Natural killer cell (primary cell): ENCODE measurements around the gene MYO1D. TPM values are rescaled to one million over a fixed set of nuclear protein-coding genes. Genes with fewer than 3 reads are reported as not detected.

Experiments used
- ATAC-seq, 3 donors: fragments of 150-1000 bp in 2 of 3; fragments of 200-7000 bp in 1 of 3; cut with Tn5 transposase; 1 replicate in 1 of 3; 2 replicates in 2 of 3; pipeline ENCODE4 v1.10.0; 2021; ENCODE audit warnings: mild to moderate bottlenecking in 2 of 3, moderate library complexity in 2 of 3
- DNase-seq, 2 donors: peaks; one replicate each; pipeline versions ENCODE4 v3.0.0 to v3.0.0-alpha.2; 2013 to 2021; ENCODE audit warnings: mixed read lengths in 1 of 2
- H3K27ac ChIP-seq: one replicate; pipeline ENCODE4 v1.5.1; 2013; ENCODE audit warnings: mild to moderate bottlenecking, low read length
- H3K27me3 ChIP-seq: one replicate; pipeline ENCODE4 v1.6.1; 2013; ENCODE audit warnings: low read length; ENCODE audit not compliant: control insufficient read depth, insufficient read depth
- H3K36me3 ChIP-seq: one replicate; pipeline ENCODE4 v1.6.1; 2013; ENCODE audit warnings: low read length; ENCODE audit not compliant: control insufficient read depth, insufficient read depth
- H3K4me1 ChIP-seq: one replicate; pipeline ENCODE4 v1.6.1; 2013; ENCODE audit warnings: low read length; ENCODE audit not compliant: control insufficient read depth, insufficient read depth
- H3K4me3 ChIP-seq: one replicate; pipeline ENCODE4 v1.5.1; 2013; ENCODE audit warnings: low read length
- H3K9me3 ChIP-seq: one replicate; pipeline ENCODE4 v1.6.1; 2013; ENCODE audit warnings: low read length; ENCODE audit not compliant: control insufficient read depth, insufficient read depth
- H3K27ac Mint-ChIP-seq, 2 donors: one replicate each; pipeline ENCODE4 v1.8.0; 2022; ENCODE audit warnings: mild to moderate bottlenecking in 2 of 2, mixed read lengths in 2 of 2, moderate library complexity in 1 of 2
- H3K27me3 Mint-ChIP-seq, 2 donors: one replicate each; pipeline ENCODE4 v1.8.0; 2022; ENCODE audit warnings: low read depth in 2 of 2, mixed read lengths in 2 of 2
- H3K36me3 Mint-ChIP-seq: one replicate; pipeline ENCODE4 v1.8.0; 2022; ENCODE audit warnings: mixed read lengths
- H3K4me1 Mint-ChIP-seq, 2 donors: one replicate each; pipeline ENCODE4 v1.8.0; 2022; ENCODE audit warnings: mixed read lengths in 2 of 2
- H3K4me3 Mint-ChIP-seq: one replicate; pipeline ENCODE4 v1.8.0; 2022; ENCODE audit warnings: mild to moderate bottlenecking, moderate library complexity, mixed read lengths
- H3K9me3 Mint-ChIP-seq, 2 donors: one replicate each; pipeline ENCODE4 v1.8.0; 2022; ENCODE audit warnings: mixed read lengths in 2 of 2
- WGBS: methylation state at CpG from one replicate; pipeline ENCODE4 v1.1.7; 2013; ENCODE audit warnings: missing lambda C conversion rate; ENCODE audit not compliant: insufficient coverage; 5-methylcytosine and 5-hydroxymethylcytosine counted together
- intact Hi-C: fragments of 100-400 bp; cut with micrococcal nuclease; formaldehyde crosslinking; loops from one replicate; pipeline ENCODE4 v1.14.2; 2022
- total RNA-seq, 4 donors: library from RNA; stranded (reverse); fragments of 120-200 nt in 1 of 4; gene quantifications; one replicate each; pipeline versions ENCODE4 v1.2.3 to v1.2.4, GENCODE V29; 2013 to 2022
- TF ChIP-seq, protein P1 (sequence below): fragments of 200-600 bp; IDR thresholded peaks from one replicate; pipeline ENCODE4 v1.8.0; 2022; ENCODE audit warnings: antibody characterized with exemption

The MYO1D gene
- total RNA-seq, 3 donors from 2014 or later (not counting 1 experiment from before 2014, with no cell fraction given), result 6.8 to 20.2 (median 10.5) TPM

DNA sequence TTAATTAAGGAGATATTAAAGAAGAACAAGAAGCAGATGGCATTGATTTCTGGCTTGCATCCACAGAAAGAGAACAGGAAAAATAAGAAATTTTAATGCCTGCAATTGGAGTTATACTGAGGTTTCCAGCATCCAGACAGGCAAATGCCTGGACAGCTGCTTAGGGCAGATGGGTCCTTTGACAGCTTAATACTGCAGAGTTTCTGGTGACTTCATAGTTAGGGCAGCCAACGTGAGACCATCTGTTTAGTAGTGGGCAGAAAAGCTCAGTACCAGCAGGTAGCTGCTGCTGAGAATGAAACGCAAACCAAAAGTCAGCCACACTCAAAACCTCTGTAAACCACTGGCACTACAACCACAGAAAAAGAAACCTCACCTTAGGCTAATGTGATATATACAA is 280.3 kb downstream of the MYO1D start:
- no peaks in the 10 kb centered on the region for H3K9me3 ChIP-seq
- H3K4me3 ChIP-seq, result no peak overlapping the region
- peaks cover 13 to 15% of the 10 kb centered on the region in 2 donors for H3K4me1 Mint-ChIP-seq
- no peaks in the 10 kb centered on the region for H3K27me3 ChIP-seq
- WGBS, result 17% methylated on average over 2 of the region's 2 CpGs
- no peaks in the 10 kb centered on the region for H3K36me3 ChIP-seq
- intact Hi-C loops, result no loop called here
- no peaks in the 10 kb centered on the region for H3K36me3 Mint-ChIP-seq
- no peak overlapping the region for H3K27ac ChIP-seq
- no peak overlapping the region for H3K4me3 Mint-ChIP-seq
- H3K27me3 Mint-ChIP-seq, result no peaks in the 10 kb centered on the region
- H3K9me3 Mint-ChIP-seq, result no peaks in the 10 kb centered on the region
- DNase-seq, result no peak
- peak overlapping the region in 1 of 2 donors; percentile 3 for H3K27ac Mint-ChIP-seq
- peak; percentile 60 to 65 (median 63) for ATAC-seq
- peaks cover 8% of the 10 kb centered on the region for H3K4me1 ChIP-seq
- TF ChIP-seq, protein P1, sequence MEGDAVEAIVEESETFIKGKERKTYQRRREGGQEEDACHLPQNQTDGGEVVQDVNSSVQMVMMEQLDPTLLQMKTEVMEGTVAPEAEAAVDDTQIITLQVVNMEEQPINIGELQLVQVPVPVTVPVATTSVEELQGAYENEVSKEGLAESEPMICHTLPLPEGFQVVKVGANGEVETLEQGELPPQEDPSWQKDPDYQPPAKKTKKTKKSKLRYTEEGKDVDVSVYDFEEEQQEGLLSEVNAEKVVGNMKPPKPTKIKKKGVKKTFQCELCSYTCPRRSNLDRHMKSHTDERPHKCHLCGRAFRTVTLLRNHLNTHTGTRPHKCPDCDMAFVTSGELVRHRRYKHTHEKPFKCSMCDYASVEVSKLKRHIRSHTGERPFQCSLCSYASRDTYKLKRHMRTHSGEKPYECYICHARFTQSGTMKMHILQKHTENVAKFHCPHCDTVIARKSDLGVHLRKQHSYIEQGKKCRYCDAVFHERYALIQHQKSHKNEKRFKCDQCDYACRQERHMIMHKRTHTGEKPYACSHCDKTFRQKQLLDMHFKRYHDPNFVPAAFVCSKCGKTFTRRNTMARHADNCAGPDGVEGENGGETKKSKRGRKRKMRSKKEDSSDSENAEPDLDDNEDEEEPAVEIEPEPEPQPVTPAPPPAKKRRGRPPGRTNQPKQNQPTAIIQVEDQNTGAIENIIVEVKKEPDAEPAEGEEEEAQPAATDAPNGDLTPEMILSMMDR, result no peak

DNA sequence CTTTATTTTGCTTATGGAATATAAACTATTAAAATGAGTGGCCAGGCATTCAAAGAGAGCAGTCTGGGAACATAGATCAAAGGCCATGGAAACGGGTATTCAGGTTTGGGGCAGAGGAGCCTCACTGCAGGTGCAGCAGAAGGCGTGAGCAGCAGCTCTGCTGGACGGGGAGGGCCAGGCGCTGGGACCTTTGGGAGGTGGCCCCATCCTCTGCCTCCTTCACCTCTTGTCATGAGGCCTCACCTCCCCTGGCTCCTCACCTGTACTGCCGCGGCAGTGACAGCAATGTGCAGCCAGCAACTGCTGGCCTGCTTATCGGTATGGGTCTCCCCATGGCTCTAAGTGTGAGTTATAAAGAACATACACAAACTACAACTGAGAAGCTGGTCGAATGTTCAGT is 280.7 kb downstream of the MYO1D start:
- no peaks in the 10 kb centered on the region for H3K9me3 Mint-ChIP-seq
- intact Hi-C loops, result no loop called here
- no peaks in the 10 kb centered on the region for H3K9me3 ChIP-seq
- H3K36me3 Mint-ChIP-seq, result no peaks in the 10 kb centered on the region
- H3K27me3 Mint-ChIP-seq, result no peaks in the 10 kb centered on the region
- no peak for ATAC-seq
- TF ChIP-seq, protein P1, result no peak
- H3K4me3 Mint-ChIP-seq, result no peak overlapping the region
- H3K27me3 ChIP-seq, result no peaks in the 10 kb centered on the region
- H3K4me1 ChIP-seq, result peaks cover 8% of the 10 kb centered on the region
- no peak overlapping the region for H3K4me3 ChIP-seq
- H3K27ac Mint-ChIP-seq, result peak overlapping the region in 1 of 2 donors; percentile 3
- no peak for DNase-seq
- WGBS, result 84% methylated on average over 7 of the region's 8 CpGs
- peaks cover 13 to 15% of the 10 kb centered on the region in 2 donors for H3K4me1 Mint-ChIP-seq
- no peaks in the 10 kb centered on the region for H3K36me3 ChIP-seq
- H3K27ac ChIP-seq, result no peak overlapping the region

GRCh38 chr17:32593003-32593402 is 283.9 kb downstream of the MYO1D start:
- Mint-ChIP-seq H3K9me3 (no peaks in the 10 kb centered on the region), H3K36me3 (no peaks in the 10 kb centered on the region), H3K4me1 (peaks cover 13 to 15% of the 10 kb centered on the region in 2 donors), H3K4me3 (no peak overlapping the region), H3K27ac (no peak overlapping the region), H3K27me3 (no peaks in the 10 kb centered on the region)
- H3K27me3 ChIP-seq, result no peaks in the 10 kb centered on the region
- intact Hi-C loops, result no loop called here
- WGBS, result 88% methylated on average over 1 of the region's 1 CpG
- no peak overlapping the region for H3K4me3 ChIP-seq
- H3K4me1 ChIP-seq, result peaks cover 8% of the 10 kb centered on the region
- H3K27ac ChIP-seq, result no peak overlapping the region
- H3K36me3 ChIP-seq, result no peaks in the 10 kb centered on the region
- TF ChIP-seq, protein P1, result no peak
- DNase-seq, result no peak
- ATAC-seq, result no peak
- H3K9me3 ChIP-seq, result no peaks in the 10 kb centered on the region

GRCh38 chr17:32591405-32591804 is 285.5 kb downstream of the MYO1D start:
- no peaks in the 10 kb centered on the region for H3K9me3 Mint-ChIP-seq
- H3K4me3 Mint-ChIP-seq, result no peak overlapping the region
- H3K4me1 Mint-ChIP-seq, result peaks cover 3 to 6% of the 10 kb centered on the region in 2 donors
- Histone ChIP-seq H3K36me3 (no peaks in the 10 kb centered on the region), H3K4me3 (no peak overlapping the region), H3K27me3 (no peaks in the 10 kb centered on the region), H3K4me1 (peaks cover 4% of the 10 kb centered on the region), H3K27ac (no peak overlapping the region), H3K9me3 (no peaks in the 10 kb centered on the region)
- no peaks in the 10 kb centered on the region for H3K36me3 Mint-ChIP-seq
- intact Hi-C loops, result no loop called here
- no peak overlapping the region for H3K27ac Mint-ChIP-seq
- 90% methylated on average over 1 of the region's 3 CpGs for WGBS
- DNase-seq (no peak), ATAC-seq (no peak)
- TF ChIP-seq, protein P1, result no peak
- H3K27me3 Mint-ChIP-seq, result no peaks in the 10 kb centered on the region
